HG03442 (cell line): Measurements from ENCODE around the gene TMEM43.

Experiments used
- ATAC-seq: cut with Tn5 transposase; IDR thresholded peaks from one replicate; pipeline ENCODE4 v1.9.1; 2021; ENCODE audit warnings: mild to moderate bottlenecking, moderate library complexity; ENCODE audit not compliant: unreplicated experiment

The TMEM43 gene

DNA sequence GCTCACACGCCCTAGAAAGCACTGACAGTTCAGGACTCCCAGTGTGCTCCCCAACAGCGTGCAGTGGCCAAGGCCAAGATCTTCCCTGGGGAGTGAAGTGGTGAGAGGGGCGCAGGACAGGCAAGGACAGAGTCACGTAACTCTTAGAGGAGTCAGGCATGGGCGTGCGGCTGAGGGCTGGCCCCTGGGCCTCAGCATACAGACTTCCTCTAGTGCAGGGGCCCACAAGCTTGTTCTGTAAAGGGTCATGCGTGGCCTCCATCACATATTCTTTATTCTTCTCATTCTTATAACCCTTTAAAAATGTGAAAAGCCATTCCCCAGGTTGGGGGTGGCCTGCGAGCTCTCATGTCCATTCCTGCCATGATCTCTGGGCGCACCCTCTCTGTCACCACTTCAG lies 25.2 kb downstream of the TMEM43 start:
- no peak for ATAC-seq

GRCh38 chr3:14150491-14151230 lies 25.8 kb downstream of the TMEM43 start:
- no peak for ATAC-seq

DNA sequence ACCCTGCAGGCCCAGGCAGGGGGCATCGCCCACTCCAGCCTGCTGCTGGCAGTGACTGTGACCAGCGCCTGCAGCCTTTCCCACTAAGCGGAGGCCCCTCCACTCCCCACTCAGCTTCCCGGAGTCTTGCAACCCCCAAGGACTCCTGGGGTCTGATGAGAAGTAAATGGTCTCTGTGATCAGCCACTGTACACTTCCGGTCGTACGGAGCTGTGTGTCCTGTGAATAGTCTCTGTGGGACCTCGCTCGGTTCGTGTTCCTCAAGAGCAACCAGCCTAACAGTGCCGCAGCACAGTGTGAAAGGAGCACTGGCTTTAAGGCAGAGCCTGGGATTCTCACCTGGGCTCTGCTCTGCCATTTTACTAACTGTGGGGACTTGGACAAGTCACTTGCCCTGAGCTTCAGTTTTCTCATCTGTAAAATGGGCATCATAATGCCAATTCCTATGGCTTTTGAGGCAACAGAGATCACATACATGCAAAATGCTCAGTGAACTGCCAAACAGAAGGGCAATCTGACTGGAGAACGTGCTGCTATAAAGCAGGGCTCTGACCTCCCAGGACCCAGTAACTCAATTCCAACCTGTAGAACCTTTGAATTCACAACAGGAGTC lies 26.7 kb downstream of the TMEM43 start:
- ATAC-seq = no peak

DNA sequence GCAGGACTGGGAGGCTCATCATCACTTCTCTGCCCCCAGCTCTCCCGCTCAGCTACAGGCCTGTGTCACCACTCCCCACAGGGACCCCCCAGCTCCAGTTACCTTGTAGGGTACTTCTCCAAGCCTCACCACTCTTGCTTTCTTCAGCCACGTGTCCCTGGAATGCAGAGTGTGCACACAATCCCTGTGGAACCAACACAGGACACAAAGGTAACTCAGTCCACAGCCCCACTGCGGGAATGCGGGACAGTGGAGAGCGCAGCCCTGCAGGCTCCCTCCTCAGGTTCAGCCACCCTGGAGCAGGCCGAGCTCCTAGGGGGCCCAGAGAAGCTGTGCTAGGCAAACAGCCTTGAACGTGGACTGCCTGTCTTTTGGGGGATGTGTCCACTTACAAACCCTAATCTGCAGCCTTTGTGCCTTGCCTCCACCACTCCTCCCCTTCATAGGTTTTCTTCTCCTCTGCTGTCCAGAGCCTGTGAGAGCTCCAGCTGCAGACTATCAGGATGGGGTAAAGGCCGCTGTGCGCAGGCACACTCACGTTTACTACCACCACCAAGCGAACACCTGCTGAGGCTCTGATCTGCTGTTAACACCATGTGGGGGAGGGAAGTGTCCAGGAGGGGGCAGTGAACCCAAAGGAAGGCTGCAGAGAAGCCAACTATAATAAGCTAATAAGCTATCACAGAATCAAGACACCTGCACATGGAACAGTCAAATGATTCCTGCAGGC lies 27.5 kb downstream of the TMEM43 start:
- ATAC-seq = no peak

DNA sequence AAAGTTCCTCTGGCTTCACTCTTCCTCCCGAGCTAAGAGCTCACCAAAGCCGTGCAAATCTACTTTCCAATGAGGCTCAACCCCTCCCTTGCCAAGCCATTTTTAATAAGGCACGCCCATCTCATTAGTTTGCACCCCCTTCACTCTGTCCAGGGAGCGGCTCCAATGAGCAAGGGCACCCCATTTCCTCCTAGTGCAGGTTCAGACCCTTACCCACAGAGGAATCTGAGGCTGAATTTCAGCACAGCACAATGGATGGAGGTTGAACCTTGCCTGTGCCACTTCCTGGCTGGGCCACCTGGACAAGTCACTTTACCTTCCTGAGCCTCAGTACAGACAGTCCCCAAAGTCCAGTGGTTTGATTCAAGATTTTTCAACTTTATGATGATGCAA lies 28.1 kb downstream of the TMEM43 start:
- no peak for ATAC-seq

DNA sequence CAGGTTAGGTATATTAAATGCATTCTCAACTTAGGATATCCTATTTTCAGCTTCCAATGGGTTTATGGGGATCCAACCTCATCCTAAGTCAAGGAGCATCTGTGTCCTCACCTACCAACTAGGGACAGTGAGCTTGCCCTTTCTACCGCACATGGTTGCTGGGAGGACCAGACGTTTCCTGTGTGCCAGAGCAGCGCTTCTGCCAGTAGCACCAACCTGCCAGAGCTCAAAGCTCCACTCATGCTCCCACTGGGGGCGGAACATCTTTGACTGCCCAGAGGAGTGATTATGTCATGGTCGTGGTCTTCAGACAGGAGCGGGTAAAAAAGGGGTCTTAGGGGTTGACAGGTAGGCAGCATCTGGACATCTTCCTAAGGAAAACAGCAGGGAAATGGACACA lies 28.8 kb downstream of the TMEM43 start:
- no peak for ATAC-seq

DNA sequence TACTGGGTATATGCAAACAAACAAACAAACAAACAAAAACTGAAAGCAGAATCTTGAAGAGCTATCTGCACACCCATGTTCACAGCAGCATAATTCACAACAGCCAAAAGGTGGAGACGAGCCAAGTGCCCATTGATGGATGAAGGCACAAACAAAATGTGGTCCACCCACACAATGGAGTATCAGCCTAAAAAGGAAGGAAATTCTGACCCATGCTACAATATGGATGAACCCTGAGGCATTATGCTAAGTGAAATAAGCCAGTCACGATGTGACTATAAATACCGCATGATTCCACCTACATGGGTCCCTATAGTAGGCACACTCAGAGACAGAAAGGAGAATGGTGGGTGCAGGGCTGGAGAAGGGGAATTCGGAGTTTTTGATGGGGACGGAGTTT lies 29.4 kb downstream of the TMEM43 start:
- no peak for ATAC-seq

GRCh38 chr3:14154895-14155440 lies 30.1 kb downstream of the TMEM43 start:
- no peak for ATAC-seq

GRCh38 chr3:14156201-14156600 lies 31.3 kb downstream of the TMEM43 start:
- ATAC-seq = no peak

- ATAC-seq = no peak
Observed at GRCh38 chr3:14156843-14157561, 32.1 kb downstream of the TMEM43 start.

DNA sequence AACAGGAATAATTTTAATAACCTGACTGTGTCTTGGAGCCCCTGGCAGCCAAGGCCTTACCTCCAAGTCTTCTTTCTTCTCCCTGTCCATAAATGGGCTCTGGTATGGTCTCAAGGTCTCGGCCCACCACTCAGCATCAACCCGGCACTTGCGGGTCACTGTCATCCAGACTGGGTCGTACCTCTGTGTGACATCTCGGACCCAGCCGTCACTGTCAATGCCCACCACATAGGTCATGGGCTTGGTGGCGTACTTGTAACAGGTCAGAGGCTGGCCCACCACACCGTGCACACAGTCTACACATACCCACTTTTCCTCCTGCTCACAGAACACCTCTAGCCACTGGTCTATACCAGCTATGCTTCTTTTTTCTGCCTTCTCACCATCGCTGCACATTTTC lies 33.1 kb downstream of the TMEM43 start:
- ATAC-seq = no peak

GRCh38 chr3:14158370-14158769 lies 33.5 kb downstream of the TMEM43 start:
- ATAC-seq = no peak

- no peak for ATAC-seq
Observed at GRCh38 chr3:14159426-14159825, 34.6 kb downstream of the TMEM43 start.

- ATAC-seq = no peak
Observed at GRCh38 chr3:14161282-14161681, 36.4 kb downstream of the TMEM43 start.

DNA sequence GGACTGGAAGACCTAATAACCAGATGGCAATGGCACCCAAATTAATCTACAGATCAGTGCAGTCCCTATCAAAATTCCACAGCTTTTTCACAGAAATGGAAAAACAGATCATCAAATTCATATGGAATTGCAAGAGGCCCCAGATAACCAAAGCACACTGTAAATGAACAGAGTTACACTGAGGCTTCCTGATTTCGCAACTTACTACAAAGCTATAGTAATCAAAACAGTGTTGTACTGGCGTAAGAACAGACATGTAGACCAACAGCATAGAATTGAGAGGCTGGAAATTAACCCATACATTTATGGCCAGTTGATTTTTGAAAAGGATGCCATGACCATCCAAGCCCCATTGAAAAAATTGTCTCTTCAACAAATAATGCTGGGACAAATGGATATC lies 37.3 kb downstream of the TMEM43 start:
- ATAC-seq = no peak

DNA sequence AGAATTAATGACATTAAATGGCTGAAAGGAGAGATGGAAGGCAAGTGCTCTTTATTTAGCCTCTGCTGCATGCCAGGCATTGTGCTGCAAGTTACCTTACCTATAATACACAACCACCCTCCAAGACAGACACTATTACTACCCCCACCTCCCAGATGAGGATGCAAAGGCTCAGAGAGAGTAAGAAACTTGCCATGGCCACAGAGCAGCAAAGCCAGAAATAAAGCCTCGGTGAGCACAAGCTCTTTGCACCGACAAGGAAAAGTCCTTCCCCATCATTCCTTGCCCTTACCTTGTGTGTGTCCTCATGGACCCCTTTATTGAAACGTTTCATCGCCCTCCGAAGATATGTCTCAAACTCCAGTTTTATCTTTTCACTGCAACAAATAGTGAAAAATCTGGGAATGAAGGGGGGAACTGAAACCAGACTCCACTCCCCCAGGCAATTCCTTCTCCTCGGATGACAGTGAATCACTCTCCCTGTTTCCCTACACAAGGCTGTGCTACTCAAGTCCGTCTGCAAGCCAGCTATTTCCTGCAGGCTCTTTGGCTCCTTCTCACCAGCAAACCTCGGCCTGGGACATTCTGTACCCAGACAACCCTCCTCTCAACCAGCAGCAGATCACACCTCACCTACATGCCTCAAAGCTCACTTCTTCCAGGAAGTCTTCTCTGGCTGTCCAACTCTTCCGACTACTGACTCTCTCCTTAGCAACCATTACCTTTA lies 42.2 kb downstream of the TMEM43 start:
- no peak for ATAC-seq

GRCh38 chr3:14169435-14169834 lies 44.6 kb downstream of the TMEM43 start:
- no peak for ATAC-seq

GRCh38 chr3:14169871-14170270 lies 45.0 kb downstream of the TMEM43 start:
- ATAC-seq = no peak

DNA sequence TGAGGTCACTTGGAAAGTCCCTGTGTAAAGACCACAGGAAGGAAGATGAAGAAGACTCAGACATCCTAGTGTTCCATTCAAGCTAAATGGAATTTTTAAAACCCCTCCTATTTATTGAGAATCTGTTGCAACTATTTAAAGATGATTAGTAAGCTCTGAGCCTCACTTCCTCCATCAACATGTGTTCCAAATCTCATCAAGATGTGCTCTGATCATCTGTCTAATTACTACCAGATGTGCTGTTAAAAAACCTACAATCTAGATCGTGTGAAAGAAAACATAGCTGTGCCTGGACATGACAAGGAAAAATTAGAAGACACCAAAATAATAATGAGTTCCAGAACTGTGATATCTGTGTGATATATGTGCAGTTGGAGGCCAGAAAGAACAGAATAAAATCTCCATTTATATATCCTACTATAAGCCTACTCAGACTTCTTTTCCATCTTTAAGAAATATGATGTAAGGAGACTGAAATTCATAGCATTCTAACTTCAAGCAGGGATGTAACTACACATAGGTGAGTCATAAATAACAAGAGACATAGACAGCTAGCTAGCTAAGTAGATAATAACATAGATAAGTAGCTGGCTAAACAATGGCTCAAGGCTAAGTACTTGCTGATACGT lies 45.8 kb downstream of the TMEM43 start:
- no peak for ATAC-seq

DNA sequence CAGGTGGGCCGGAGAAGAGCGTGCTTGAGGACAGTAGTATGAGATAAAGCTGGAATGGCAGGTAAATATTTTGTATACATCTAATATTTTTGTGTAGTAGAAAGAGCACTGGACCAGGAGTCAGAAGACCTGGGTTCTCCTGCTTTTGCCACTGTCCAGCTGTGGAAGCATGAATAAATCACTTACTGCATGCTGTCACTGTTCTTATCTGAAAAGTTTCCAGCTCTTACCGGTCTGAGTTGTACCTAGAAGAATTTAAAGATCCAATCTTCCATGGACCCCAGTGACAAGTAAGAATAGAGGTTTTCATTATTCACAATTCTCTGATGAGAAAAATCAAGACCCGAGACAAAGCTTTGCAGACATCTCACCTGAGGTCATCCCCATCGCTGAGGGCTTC lies 47.6 kb downstream of the TMEM43 start:
- ATAC-seq = no peak
